SK-N-SH treated with all-trans-retinoic acid at 6 μM for 48 hours (cell line): ENCODE measurements around the gene LBH.

Source experiments
- ATAC-seq: fragments of 200-7000 bp; cut with Tn5 transposase; 3 replicates; pipeline ENCODE4 v1.9.1; 2020; ENCODE audit warnings: mild to moderate bottlenecking, moderate library complexity
- BACH2 ChIP-seq: fragments of 250-450 bp; sonication (Bioruptor Pico); IDR thresholded peaks from 2 replicates; pipeline ENCODE4 v1.9.0; 2021; ENCODE audit warnings: mild to moderate bottlenecking, borderline replicate concordance
- CREB5 ChIP-seq: fragments of 250-450 bp; sonication (Bioruptor Pico); IDR thresholded peaks from 2 replicates; pipeline ENCODE4 v1.5.1; 2020; ENCODE audit warnings: low read depth, mild to moderate bottlenecking, moderate library complexity
- CSDC2 ChIP-seq: fragments of 250-450 bp; sonication (Bioruptor Pico); IDR thresholded peaks from 2 replicates; pipeline ENCODE4 v1.5.0; 2020; ENCODE audit warnings: mild to moderate bottlenecking, moderate library complexity
- ESRRG ChIP-seq: fragments of 250-450 bp; sonication (Bioruptor Pico); IDR thresholded peaks from 2 replicates; pipeline ENCODE4 v1.6.1; 2021; ENCODE audit warnings: mild to moderate bottlenecking
- GLIS3 ChIP-seq: fragments of 250-450 bp; sonication (Bioruptor Pico); IDR thresholded peaks from 2 replicates; pipeline ENCODE4 v1.5.0; 2020; ENCODE audit warnings: mild to moderate bottlenecking, moderate library complexity
- PATZ1 ChIP-seq: fragments of 250-450 bp; sonication (Bioruptor Pico); IDR thresholded peaks from 2 replicates; pipeline ENCODE4 v1.8.0; 2020; ENCODE audit warnings: mild to moderate bottlenecking, moderate library complexity, borderline replicate concordance
- PPARA ChIP-seq: fragments of 250-450 bp; sonication (Bioruptor Pico); IDR thresholded peaks from 2 replicates; pipeline ENCODE4 v1.5.0; 2020; ENCODE audit warnings: mild to moderate bottlenecking, borderline replicate concordance
- SNAI2 ChIP-seq: fragments of 250-450 bp; sonication (Bioruptor Pico); IDR thresholded peaks from 2 replicates; pipeline ENCODE4 v1.5.0; 2020; ENCODE audit warnings: mild to moderate bottlenecking, moderate library complexity
- TOX ChIP-seq: fragments of 250-450 bp; sonication (Bioruptor Pico); IDR thresholded peaks from 2 replicates; pipeline ENCODE4 v1.8.0; 2021; ENCODE audit warnings: mild to moderate bottlenecking, moderate library complexity, borderline replicate concordance
- ZC3H10 ChIP-seq: fragments of 250-450 bp; sonication (Bioruptor Pico); IDR thresholded peaks from 2 replicates; pipeline ENCODE4 v1.5.1; 2021; ENCODE audit warnings: mild to moderate bottlenecking, moderate library complexity
- ZFP3 ChIP-seq: fragments of 250-450 bp; sonication (Bioruptor Pico); IDR thresholded peaks from 2 replicates; pipeline ENCODE4 v1.5.0; 2020; ENCODE audit warnings: mild to moderate bottlenecking, moderate library complexity
- ZFP30 ChIP-seq: fragments of 450-650 bp; formaldehyde crosslinking; IDR thresholded peaks from 2 replicates; pipeline ENCODE4 v1.5.0; 2022; ENCODE audit warnings: mild to moderate bottlenecking, moderate library complexity
- ZNF565 ChIP-seq: fragments of 450-650 bp; formaldehyde crosslinking; conservative IDR thresholded peaks from 2 replicates; pipeline ENCODE4 v1.5.0; 2020; ENCODE audit warnings: low read depth, mild to moderate bottlenecking, moderate library complexity
- ZNF70 ChIP-seq: fragments of 450-650 bp; formaldehyde crosslinking; IDR thresholded peaks from 2 replicates; pipeline ENCODE4 v1.5.0; 2020; ENCODE audit warnings: mild to moderate bottlenecking, moderate library complexity
- ZNF8 ChIP-seq: fragments of 450-650 bp; formaldehyde crosslinking; IDR thresholded peaks from 2 replicates; pipeline ENCODE4 v1.5.0; 2020; ENCODE audit warnings: mild to moderate bottlenecking, moderate library complexity
- TF ChIP-seq, protein P1 (sequence below): fragments of 250-450 bp; sonication (Bioruptor Pico); IDR thresholded peaks from 2 replicates; pipeline ENCODE4 v1.8.0; 2021; ENCODE audit warnings: low read depth, mild to moderate bottlenecking, moderate library complexity, borderline replicate concordance
- TF ChIP-seq, protein P2 (sequence below): fragments of 250-450 bp; sonication (Bioruptor Pico); IDR thresholded peaks from 2 replicates; pipeline ENCODE4 v1.5.1; 2021; ENCODE audit warnings: mild to moderate bottlenecking, moderate library complexity
- TF ChIP-seq, protein P3 (sequence below): fragments of 250-450 bp; sonication (Bioruptor Pico); IDR thresholded peaks from 2 replicates; pipeline ENCODE4 v1.5.0; 2020; ENCODE audit warnings: mild to moderate bottlenecking, moderate library complexity

Gene LBH

DNA sequence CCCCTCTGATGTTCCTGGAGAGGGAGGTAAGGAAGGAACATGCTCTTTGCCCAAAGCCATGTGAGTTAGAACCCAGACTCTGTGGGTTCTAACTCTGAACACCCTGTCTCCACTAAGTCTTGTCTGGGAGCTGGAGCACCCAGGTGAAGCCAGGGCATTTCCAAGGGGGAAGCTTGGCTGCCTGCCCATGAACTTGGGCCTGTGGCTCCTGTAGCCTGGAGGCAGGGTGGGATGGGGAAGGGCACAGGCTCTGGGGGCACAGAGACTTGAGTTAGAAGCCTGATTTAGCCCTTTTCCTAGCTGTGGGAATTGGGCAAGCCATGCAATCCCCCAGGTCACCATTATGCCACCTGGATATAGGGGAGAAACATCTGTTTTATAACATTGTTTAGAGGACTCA lies 65.2 kb downstream of the LBH start:
- ATAC-seq: no peak
- no peak for TF ChIP-seq ZNF8 (CRISPR knock-in tag)
- TF ChIP-seq, protein P1, sequence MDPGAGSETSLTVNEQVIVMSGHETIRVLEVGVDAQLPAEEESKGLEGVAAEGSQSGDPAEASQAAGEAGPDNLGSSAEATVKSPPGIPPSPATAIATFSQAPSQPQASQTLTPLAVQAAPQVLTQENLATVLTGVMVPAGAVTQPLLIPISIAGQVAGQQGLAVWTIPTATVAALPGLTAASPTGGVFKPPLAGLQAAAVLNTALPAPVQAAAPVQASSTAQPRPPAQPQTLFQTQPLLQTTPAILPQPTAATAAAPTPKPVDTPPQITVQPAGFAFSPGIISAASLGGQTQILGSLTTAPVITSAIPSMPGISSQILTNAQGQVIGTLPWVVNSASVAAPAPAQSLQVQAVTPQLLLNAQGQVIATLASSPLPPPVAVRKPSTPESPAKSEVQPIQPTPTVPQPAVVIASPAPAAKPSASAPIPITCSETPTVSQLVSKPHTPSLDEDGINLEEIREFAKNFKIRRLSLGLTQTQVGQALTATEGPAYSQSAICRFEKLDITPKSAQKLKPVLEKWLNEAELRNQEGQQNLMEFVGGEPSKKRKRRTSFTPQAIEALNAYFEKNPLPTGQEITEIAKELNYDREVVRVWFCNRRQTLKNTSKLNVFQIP (CRISPR knock-in tag): no peak
- TF ChIP-seq, protein P2, sequence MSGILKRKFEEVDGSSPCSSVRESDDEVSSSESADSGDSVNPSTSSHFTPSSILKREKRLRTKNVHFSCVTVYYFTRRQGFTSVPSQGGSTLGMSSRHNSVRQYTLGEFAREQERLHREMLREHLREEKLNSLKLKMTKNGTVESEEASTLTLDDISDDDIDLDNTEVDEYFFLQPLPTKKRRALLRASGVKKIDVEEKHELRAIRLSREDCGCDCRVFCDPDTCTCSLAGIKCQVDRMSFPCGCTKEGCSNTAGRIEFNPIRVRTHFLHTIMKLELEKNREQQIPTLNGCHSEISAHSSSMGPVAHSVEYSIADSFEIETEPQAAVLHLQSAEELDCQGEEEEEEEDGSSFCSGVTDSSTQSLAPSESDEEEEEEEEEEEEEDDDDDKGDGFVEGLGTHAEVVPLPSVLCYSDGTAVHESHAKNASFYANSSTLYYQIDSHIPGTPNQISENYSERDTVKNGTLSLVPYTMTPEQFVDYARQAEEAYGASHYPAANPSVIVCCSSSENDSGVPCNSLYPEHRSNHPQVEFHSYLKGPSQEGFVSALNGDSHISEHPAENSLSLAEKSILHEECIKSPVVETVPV (CRISPR knock-in tag): no peak
- no peak for TF ChIP-seq ZNF565 (CRISPR knock-in tag)
- TF ChIP-seq BACH2 (CRISPR knock-in tag): no peak
- no peak for TF ChIP-seq ZNF70 (CRISPR knock-in tag)
- TF ChIP-seq CSDC2: no peak
- TF ChIP-seq CREB5 (CRISPR knock-in tag): no peak
- TF ChIP-seq GLIS3 (CRISPR knock-in tag): no peak
- TF ChIP-seq ZFP30: no peak
- TF ChIP-seq PPARA (CRISPR knock-in tag): no peak
- no peak for TF ChIP-seq SNAI2 (CRISPR knock-in tag)
- TF ChIP-seq ZC3H10 (CRISPR knock-in tag): no peak
- TF ChIP-seq ESRRG (CRISPR knock-in tag): no peak

DNA sequence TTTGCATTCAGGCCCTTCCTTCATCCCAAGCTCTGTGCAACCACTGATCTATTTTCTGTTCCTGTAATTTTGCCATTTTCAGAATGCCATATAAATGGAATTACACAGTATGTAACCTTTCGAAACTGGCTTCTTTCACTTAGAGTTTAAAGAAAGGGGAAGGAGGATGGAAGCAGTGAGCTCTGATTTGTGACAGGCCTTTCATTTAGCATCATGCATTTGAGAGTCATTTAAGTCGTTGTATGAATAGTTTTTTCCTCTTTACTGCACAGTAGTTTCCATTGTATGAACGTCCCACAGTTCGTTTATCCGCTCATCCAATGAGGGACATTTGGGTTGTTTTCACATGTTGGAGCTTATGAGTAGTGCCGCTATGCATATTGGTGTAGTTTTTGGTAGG lies 67.0 kb downstream of the LBH start:
- TF ChIP-seq TOX (no peak), PPARA (CRISPR knock-in tag) (no peak), ZFP3 (CRISPR knock-in tag) (no peak), PATZ1 (CRISPR knock-in tag) (no peak), CREB5 (CRISPR knock-in tag) (no peak), ZFP30 (no peak), ZNF565 (CRISPR knock-in tag) (no peak)

DNA sequence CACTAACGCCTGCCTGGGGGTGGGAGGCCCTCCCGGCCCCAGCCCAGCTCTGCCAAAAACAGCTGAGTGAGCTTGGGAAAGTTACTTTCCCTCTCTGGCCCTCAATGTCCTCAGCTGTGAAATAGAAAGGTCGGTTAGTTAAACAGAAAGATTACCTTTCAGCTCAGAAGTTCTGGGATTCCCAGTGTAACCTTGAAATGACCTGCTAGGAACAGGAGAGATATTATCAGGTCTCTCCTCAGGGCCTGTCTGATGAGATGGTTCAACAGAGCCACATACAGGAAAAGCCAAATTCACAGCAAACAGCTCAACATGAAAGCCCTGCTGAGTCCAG lies 68.8 kb downstream of the LBH start:
- TF ChIP-seq, protein P3, sequence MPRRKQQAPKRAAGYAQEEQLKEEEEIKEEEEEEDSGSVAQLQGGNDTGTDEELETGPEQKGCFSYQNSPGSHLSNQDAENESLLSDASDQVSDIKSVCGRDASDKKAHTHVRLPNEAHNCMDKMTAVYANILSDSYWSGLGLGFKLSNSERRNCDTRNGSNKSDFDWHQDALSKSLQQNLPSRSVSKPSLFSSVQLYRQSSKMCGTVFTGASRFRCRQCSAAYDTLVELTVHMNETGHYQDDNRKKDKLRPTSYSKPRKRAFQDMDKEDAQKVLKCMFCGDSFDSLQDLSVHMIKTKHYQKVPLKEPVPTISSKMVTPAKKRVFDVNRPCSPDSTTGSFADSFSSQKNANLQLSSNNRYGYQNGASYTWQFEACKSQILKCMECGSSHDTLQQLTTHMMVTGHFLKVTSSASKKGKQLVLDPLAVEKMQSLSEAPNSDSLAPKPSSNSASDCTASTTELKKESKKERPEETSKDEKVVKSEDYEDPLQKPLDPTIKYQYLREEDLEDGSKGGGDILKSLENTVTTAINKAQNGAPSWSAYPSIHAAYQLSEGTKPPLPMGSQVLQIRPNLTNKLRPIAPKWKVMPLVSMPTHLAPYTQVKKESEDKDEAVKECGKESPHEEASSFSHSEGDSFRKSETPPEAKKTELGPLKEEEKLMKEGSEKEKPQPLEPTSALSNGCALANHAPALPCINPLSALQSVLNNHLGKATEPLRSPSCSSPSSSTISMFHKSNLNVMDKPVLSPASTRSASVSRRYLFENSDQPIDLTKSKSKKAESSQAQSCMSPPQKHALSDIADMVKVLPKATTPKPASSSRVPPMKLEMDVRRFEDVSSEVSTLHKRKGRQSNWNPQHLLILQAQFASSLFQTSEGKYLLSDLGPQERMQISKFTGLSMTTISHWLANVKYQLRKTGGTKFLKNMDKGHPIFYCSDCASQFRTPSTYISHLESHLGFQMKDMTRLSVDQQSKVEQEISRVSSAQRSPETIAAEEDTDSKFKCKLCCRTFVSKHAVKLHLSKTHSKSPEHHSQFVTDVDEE (CRISPR knock-in tag): no peak
- no peak for TF ChIP-seq ZNF8 (CRISPR knock-in tag)
- no peak for TF ChIP-seq TOX
- ATAC-seq: no peak

More for the DNA sequence above, 67.0 kb downstream of the LBH start:
- no peak for ATAC-seq
